Stomach smooth muscle (tissue), 2 donors: ENCODE data around the gene CACNG4.

Experiments used
- H3K27ac ChIP-seq: one replicate; pipeline ENCODE4 v1.7.0; 2013; ENCODE audit warnings: mild to moderate bottlenecking, low read length, inconsistent platforms
- H3K27me3 ChIP-seq, 2 donors: one replicate each; pipeline ENCODE4 v1.7.0; 2013; ENCODE audit warnings: low read length in 2 of 2; ENCODE audit not compliant: insufficient read depth in 2 of 2, control insufficient read depth in 1 of 2
- H3K36me3 ChIP-seq, 2 donors: one replicate each; pipeline ENCODE4 v1.7.0; 2013; ENCODE audit warnings: low read length in 2 of 2; ENCODE audit not compliant: control insufficient read depth in 2 of 2, insufficient read depth in 2 of 2
- H3K4me1 ChIP-seq: one replicate; pipeline ENCODE4 v1.7.0; 2013; ENCODE audit warnings: low read length; ENCODE audit not compliant: control insufficient read depth, insufficient read depth
- H3K4me3 ChIP-seq, 2 donors: one replicate each; pipeline ENCODE4 v1.7.0; 2013; ENCODE audit warnings: low read length in 2 of 2
- H3K9ac ChIP-seq, 2 donors: one replicate each; pipeline ENCODE4 v1.7.0; 2013; ENCODE audit warnings: low read length in 2 of 2, mild to moderate bottlenecking in 1 of 2
- H3K9me3 ChIP-seq, 2 donors: one replicate each; pipeline ENCODE4 v1.7.0; 2013; ENCODE audit warnings: low read length in 2 of 2; ENCODE audit not compliant: control insufficient read depth in 2 of 2
- donor health status: healthy.
- donor health status: Pancreatic carcinoma.

Gene CACNG4

GRCh38 chr17:66963909-66964771, at the start of gene CACNG4:
TSS of gene CACNG4 (plus strand) at chr17:66964707. CDS start at chr17:66964912, 205 bp downstream.
- Histone ChIP-seq H3K36me3 (no peaks in the 10 kb centered on the region), H3K9ac (no peak within 1 kb of the TSS), H3K4me3 (peak within 1 kb of the TSS; percentile 59 to 72), H3K4me1 (peaks cover 23% of the 10 kb centered on the region), H3K27me3 (peaks cover 15% of the 10 kb centered on the region in 2 donors), H3K27ac (no peak within 1 kb of the TSS), H3K9me3 (no peaks in the 10 kb centered on the region)

GRCh38 chr17:66915204-66915611, 49.3 kb upstream of the CACNG4 start:
- no peak overlapping the region for H3K9ac ChIP-seq
- H3K9me3 ChIP-seq: peaks cover 0 to 12% of the 10 kb centered on the region in 2 donors
- H3K27ac ChIP-seq: no peak overlapping the region
- H3K4me3 ChIP-seq: no peak overlapping the region
- no peaks in the 10 kb centered on the region for H3K4me1 ChIP-seq
- H3K36me3 ChIP-seq: no peaks in the 10 kb centered on the region
- peaks cover 0 to 4% of the 10 kb centered on the region in 2 donors for H3K27me3 ChIP-seq

GRCh38 chr17:66915792-66916191, 48.7 kb upstream of the CACNG4 start:
- Histone ChIP-seq H3K9ac (no peak overlapping the region), H3K9me3 (peaks cover 0 to 18% of the 10 kb centered on the region in 2 donors), H3K4me1 (no peaks in the 10 kb centered on the region), H3K27ac (no peak overlapping the region), H3K36me3 (no peaks in the 10 kb centered on the region), H3K4me3 (no peak overlapping the region), H3K27me3 (peaks cover 0 to 4% of the 10 kb centered on the region in 2 donors)

- Histone ChIP-seq H3K4me3 (no peak overlapping the region), H3K9ac (no peak overlapping the region), H3K27ac (no peak overlapping the region), H3K4me1 (no peaks in the 10 kb centered on the region), H3K27me3 (peaks cover 0 to 4% of the 10 kb centered on the region in 2 donors), H3K36me3 (no peaks in the 10 kb centered on the region), H3K9me3 (peaks cover 0 to 21% of the 10 kb centered on the region in 2 donors)
Observed at GRCh38 chr17:66916946-66917345, 47.6 kb upstream of the CACNG4 start.

- Histone ChIP-seq H3K4me3 (no peak overlapping the region), H3K36me3 (no peaks in the 10 kb centered on the region), H3K27me3 (peaks cover 0 to 4% of the 10 kb centered on the region in 2 donors), H3K4me1 (no peaks in the 10 kb centered on the region), H3K9me3 (peaks cover 0 to 21% of the 10 kb centered on the region in 2 donors), H3K9ac (no peak overlapping the region), H3K27ac (no peak overlapping the region)
Observed at GRCh38 chr17:66918896-66919295, 45.6 kb upstream of the CACNG4 start.

GRCh38 chr17:66920435-66920834, 44.1 kb upstream of the CACNG4 start:
- H3K4me1 ChIP-seq: no peaks in the 10 kb centered on the region
- H3K4me3 ChIP-seq: no peak overlapping the region
- H3K9ac ChIP-seq: no peak overlapping the region
- no peak overlapping the region for H3K27ac ChIP-seq
- H3K9me3 ChIP-seq: peaks cover 0 to 21% of the 10 kb centered on the region in 2 donors
- no peaks in the 10 kb centered on the region for H3K36me3 ChIP-seq
- H3K27me3 ChIP-seq: peaks cover 0 to 2% of the 10 kb centered on the region in 2 donors

- Histone ChIP-seq H3K9me3 (peaks cover 0 to 21% of the 10 kb centered on the region in 2 donors), H3K36me3 (no peaks in the 10 kb centered on the region), H3K4me1 (no peaks in the 10 kb centered on the region), H3K4me3 (no peak overlapping the region), H3K27me3 (peaks cover 0 to 2% of the 10 kb centered on the region in 2 donors), H3K9ac (no peak overlapping the region), H3K27ac (no peak overlapping the region)
Observed at GRCh38 chr17:66920950-66921349, 43.6 kb upstream of the CACNG4 start.

- Histone ChIP-seq H3K36me3 (no peaks in the 10 kb centered on the region), H3K9ac (no peak overlapping the region), H3K27ac (no peak overlapping the region), H3K4me1 (no peaks in the 10 kb centered on the region), H3K27me3 (peaks cover 0 to 2% of the 10 kb centered on the region in 2 donors), H3K4me3 (no peak overlapping the region), H3K9me3 (peaks cover 0 to 9% of the 10 kb centered on the region in 2 donors)
Observed at GRCh38 chr17:66923886-66924285, 40.6 kb upstream of the CACNG4 start.

GRCh38 chr17:66925811-66926500, 38.6 kb upstream of the CACNG4 start:
- H3K27ac ChIP-seq: no peak overlapping the region
- no peak overlapping the region for H3K4me3 ChIP-seq
- H3K9ac ChIP-seq: no peak overlapping the region
- no peaks in the 10 kb centered on the region for H3K4me1 ChIP-seq
- H3K36me3 ChIP-seq: no peaks in the 10 kb centered on the region
- peaks cover 0 to 2% of the 10 kb centered on the region in 2 donors for H3K9me3 ChIP-seq
- H3K27me3 ChIP-seq: peaks cover 0 to 2% of the 10 kb centered on the region in 2 donors

GRCh38 chr17:66928949-66929348, 35.6 kb upstream of the CACNG4 start:
- Histone ChIP-seq H3K9ac (no peak overlapping the region), H3K9me3 (no peaks in the 10 kb centered on the region), H3K4me1 (no peaks in the 10 kb centered on the region), H3K36me3 (no peaks in the 10 kb centered on the region), H3K27ac (no peak overlapping the region), H3K4me3 (no peak overlapping the region), H3K27me3 (peaks cover 0 to 4% of the 10 kb centered on the region in 2 donors)
